ENCODE data around the gene KDM6B. TPM values are rescaled to one million over a fixed set of nuclear protein-coding genes. Genes with fewer than 3 reads are reported as not detected.
A peak's percentile ranks its signal among the peaks of the same experiment; 100 is the strongest.

Gene KDM6B
- total RNA-seq, 1 donor from 2014 or later = 117 TPM

DNA sequence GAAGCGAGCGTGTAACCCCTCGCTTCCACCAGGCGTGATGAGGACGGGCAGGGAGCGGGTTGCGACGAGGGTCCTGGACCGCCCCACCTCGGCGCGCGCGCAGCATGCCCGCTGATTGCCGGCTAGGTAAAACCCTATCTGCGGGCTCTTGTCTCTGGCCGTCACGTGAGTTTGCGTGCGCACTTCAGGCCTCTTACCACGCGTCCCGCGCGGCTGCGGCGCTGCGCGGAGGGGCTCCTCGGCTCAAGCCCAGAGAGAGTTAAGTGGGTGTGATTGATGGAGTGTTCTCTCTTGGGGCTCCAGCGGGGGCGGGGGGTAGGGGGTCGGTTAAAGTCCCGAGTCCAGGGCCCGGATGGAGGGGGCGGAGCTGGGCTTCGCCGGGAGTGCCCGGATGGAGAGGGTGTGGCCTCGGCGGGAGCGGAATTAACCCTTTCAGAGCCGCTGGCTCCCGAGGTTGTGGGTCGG is 7.9 kb downstream of the KDM6B start:
- H3K4me3 Mint-ChIP-seq (ENCODE audit: low read depth) = peak overlapping the region; percentile 94
- TF ChIP-seq, protein P1, sequence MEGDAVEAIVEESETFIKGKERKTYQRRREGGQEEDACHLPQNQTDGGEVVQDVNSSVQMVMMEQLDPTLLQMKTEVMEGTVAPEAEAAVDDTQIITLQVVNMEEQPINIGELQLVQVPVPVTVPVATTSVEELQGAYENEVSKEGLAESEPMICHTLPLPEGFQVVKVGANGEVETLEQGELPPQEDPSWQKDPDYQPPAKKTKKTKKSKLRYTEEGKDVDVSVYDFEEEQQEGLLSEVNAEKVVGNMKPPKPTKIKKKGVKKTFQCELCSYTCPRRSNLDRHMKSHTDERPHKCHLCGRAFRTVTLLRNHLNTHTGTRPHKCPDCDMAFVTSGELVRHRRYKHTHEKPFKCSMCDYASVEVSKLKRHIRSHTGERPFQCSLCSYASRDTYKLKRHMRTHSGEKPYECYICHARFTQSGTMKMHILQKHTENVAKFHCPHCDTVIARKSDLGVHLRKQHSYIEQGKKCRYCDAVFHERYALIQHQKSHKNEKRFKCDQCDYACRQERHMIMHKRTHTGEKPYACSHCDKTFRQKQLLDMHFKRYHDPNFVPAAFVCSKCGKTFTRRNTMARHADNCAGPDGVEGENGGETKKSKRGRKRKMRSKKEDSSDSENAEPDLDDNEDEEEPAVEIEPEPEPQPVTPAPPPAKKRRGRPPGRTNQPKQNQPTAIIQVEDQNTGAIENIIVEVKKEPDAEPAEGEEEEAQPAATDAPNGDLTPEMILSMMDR (IDR thresholded peaks at IDR 0.05; ENCODE audit: unreplicated experiment) = no peak
- no peaks in the 10 kb centered on the region for H3K9me3 Mint-ChIP-seq (ENCODE audit: low read depth)
- H3K36me3 Mint-ChIP-seq (ENCODE audit: insufficient read depth) = peaks cover 13% of the 10 kb centered on the region
- H3K27ac Mint-ChIP-seq = peak overlapping the region; percentile 97
- peaks cover 55% of the 10 kb centered on the region for H3K4me1 Mint-ChIP-seq (ENCODE audit: low read depth)
- H3K27me3 Mint-ChIP-seq = no peaks in the 10 kb centered on the region
- peak; percentile 97 for DNase-seq (ENCODE audit: low spot score, unreplicated experiment)

DNA sequence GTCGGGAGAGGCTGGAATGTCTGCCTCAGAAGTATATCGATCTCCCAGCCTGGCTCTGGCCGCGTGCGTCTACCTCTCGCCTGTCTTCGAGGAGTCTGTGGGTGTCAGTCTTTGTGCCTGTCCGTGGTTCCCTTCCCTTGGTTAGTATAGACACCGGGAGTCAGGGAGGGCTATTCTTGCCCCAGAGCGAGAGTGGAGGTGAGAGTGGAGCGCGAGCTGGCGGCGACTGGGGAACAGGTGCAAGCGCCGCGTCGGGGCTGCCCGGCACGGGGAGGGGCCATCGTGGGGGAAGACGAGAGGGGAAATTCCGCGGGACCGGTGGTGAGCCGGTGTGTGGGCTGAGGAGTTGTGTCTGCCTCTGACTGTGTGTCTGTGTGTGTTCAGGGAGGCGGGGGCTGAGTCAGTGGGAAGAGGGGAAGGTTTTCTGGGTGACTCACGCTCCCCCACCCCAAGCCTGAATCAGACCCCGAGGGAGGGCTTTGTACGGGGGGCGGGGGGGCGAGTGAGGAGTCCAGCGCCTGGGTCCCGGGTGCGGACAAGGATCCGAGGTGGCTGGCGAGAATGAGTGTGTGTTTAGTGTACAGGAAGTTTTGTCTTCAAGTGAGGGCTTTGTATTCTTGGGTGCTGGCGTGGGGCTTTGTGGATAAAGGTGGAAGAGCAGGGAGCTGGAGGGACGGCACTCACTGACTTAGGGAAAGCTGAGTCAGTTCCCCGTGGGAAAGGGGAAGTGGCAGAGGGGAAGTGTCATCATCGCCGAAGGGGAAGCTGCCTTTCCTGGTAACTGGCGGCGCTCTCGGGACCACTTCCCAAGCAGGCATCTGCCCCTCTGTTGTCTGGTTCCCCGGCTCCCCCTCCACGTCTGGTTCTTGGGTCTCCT is 8.6 kb downstream of the KDM6B start:
- TF ChIP-seq, protein P1 (IDR thresholded peaks at IDR 0.05; ENCODE audit: unreplicated experiment) = no peak
- Mint-ChIP-seq H3K36me3 (ENCODE audit: insufficient read depth) (peaks cover 13% of the 10 kb centered on the region), H3K27me3 (no peaks in the 10 kb centered on the region), H3K27ac (peak overlapping the region; percentile 97), H3K9me3 (ENCODE audit: low read depth) (no peaks in the 10 kb centered on the region), H3K4me1 (ENCODE audit: low read depth) (peaks cover 48% of the 10 kb centered on the region), H3K4me3 (ENCODE audit: low read depth) (peak overlapping the region; percentile 94)
- no peak for DNase-seq (ENCODE audit: low spot score, unreplicated experiment)

DNA sequence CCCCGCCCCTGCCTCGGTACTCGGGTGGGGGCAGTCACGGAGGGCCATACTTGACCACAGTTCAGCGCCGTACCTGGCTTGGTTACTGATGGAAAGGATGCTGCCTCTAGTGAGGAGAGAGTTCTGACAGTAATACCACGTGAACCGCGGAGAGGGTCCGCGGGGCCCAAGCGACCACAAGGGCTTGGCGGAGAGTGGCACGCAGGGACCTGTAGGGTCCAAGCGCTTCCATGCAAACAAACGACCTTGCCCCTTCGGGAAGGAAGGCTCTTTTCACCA is 9.2 kb downstream of the KDM6B start:
- Mint-ChIP-seq H3K36me3 (ENCODE audit: insufficient read depth) (peaks cover 14% of the 10 kb centered on the region), H3K9me3 (ENCODE audit: low read depth) (no peaks in the 10 kb centered on the region), H3K4me1 (ENCODE audit: low read depth) (peaks cover 47% of the 10 kb centered on the region), H3K4me3 (ENCODE audit: low read depth) (peak overlapping the region; percentile 94), H3K27me3 (no peaks in the 10 kb centered on the region), H3K27ac (peak overlapping the region; percentile 97)
- TF ChIP-seq, protein P1 (IDR thresholded peaks at IDR 0.05; ENCODE audit: unreplicated experiment) = no peak
- no peak for DNase-seq (ENCODE audit: low spot score, unreplicated experiment)

DNA sequence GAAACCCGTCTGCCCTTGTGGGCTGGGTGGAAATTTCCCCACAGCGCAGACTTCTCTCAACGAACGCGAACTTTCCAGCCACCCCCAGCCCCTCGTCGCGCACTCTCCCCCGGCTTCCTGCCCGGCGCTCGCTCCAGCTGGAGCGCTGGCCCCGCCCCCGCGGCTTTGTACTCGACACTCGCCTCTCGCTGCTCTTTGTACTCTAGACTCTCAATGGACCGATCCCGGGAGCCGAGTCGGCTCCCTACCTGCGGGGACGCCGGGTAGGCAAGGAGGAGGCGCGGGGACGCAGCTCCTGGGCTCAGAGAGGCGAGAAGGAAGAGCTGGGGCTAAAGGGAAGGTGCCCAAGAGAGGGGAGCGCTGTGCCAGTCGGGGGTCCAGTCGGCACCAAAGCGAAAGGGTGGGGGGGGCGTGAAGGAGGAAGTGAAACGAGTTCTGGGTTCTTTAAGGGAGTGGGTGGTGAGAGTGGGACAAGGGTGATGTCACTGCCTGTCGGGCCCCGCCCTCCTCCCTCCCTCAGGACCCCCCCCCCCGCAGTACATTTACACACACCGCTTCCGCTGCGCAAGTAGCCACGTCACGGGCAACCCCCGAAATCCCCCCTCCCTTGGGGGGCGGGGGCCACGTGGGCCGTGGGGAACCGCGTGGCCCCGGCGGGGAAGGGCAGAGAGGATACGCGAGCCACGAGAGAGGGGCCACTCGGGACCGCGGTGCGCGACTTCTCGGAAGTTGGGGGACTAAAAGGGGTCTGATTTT is 9.7 kb downstream of the KDM6B start:
- Mint-ChIP-seq H3K9me3 (ENCODE audit: low read depth) (no peaks in the 10 kb centered on the region), H3K27ac (peak overlapping the region; percentile 97), H3K36me3 (ENCODE audit: insufficient read depth) (peaks cover 15% of the 10 kb centered on the region), H3K27me3 (no peaks in the 10 kb centered on the region), H3K4me1 (ENCODE audit: low read depth) (peaks cover 43% of the 10 kb centered on the region), H3K4me3 (ENCODE audit: low read depth) (peak overlapping the region; percentile 94)
- TF ChIP-seq, protein P1 (IDR thresholded peaks at IDR 0.05; ENCODE audit: unreplicated experiment) = no peak
- no peak for DNase-seq (ENCODE audit: low spot score, unreplicated experiment)

DNA sequence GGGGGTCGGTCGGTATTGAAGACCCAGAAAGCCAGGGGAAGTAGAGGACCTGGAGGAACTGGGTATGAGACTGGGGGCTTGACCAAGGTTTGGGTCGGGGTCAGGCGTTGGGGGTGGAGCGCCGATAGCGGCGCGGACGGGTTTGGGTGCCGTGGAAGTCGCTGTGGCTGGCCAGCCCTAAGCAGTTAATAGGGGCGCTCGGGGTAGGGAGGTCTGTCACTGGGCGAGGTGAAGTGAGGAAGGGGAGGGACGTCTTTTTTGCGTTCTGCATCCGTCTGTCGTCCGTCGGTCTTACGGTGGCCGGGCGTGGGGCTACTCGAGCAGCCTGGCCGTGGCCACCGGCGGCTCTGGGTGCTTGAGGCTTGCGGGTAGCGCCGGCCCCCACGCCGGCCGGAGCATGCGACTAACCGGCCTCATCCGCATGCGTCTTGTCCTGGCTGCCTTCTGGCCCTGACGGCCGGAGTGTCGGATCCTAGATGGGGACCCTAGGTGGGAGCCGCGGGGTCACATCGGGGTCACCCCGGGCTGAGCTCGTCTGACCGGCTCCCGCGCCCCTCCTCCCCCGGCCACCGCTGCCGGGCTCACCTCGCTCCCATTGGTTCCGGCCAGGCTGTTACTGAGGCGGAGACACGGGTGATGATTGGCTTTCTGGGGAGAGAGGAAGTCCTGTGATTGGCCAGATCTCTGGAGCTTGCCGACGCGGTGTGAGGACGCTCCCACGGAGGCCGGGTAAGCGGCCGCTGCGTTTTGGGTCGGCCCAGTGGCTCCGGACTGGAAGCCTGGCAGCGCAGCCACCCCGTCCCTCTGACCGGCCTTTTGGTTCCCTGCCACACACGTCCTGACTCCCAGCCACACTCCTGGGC is 10.5 kb downstream of the KDM6B start:
- Mint-ChIP-seq H3K4me1 (ENCODE audit: low read depth) (peaks cover 35% of the 10 kb centered on the region), H3K9me3 (ENCODE audit: low read depth) (no peaks in the 10 kb centered on the region), H3K36me3 (ENCODE audit: insufficient read depth) (peaks cover 14% of the 10 kb centered on the region), H3K27ac (peak overlapping the region; percentile 97), H3K4me3 (ENCODE audit: low read depth) (peak overlapping the region; percentile 94), H3K27me3 (no peaks in the 10 kb centered on the region)
- peak; percentile 83 for DNase-seq (ENCODE audit: low spot score, unreplicated experiment)
- TF ChIP-seq, protein P1 (IDR thresholded peaks at IDR 0.05; ENCODE audit: unreplicated experiment) = no peak
